ENCODE results near the gene GRIK4. TPM values are rescaled to one million over a fixed set of nuclear protein-coding genes. Genes with fewer than 3 reads are reported as not detected.

GRIK4 gene
- total RNA-seq, 1 donor from 2014 or later, result under 0.01 TPM

DNA sequence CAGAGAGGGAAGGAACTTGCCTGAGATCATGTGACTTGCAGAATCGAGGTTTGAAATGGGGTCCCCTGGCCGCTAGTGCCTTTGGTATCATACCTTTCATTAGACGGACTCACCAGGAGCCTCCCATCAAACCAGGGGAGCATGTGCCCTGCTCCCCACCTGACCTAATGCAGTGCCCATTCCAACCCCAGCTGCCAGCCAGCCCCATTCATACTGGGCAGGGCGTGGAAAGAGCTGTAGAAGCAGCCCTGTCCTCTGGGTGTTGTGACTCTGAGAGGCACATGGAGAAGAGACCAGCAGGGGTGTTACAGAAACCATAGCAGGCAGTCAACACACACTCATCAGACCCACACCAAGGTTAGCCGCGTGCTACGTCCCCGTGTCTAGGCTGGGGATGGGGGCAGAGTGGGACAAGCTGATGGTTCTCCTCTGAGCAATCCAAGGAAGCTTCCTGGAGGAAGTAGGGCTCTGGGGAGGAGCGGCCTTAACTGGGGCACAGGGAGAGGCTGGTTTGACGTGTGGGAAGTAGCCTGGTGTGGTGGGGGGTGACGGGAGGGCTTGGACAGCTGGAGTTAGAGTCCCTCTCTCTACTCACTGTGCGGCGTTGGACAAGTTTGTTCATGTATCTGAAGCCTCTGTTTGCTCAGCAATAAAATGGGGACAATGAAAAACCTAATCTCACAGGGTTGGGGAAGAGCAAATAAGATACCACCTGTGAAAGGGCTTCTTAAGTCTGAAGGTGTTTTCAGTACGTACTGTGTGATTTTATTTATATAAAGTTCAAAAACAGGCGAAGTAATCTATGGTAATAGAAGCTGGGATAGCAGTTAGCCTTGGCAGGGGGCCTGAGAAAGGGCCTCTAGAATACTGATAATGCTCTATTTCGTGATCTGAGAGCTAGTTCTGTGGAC lies 14.0 kb downstream of the GRIK4 start:
- no peak for DNase-seq (ENCODE audit: low read depth in 2 of 2)

DNA sequence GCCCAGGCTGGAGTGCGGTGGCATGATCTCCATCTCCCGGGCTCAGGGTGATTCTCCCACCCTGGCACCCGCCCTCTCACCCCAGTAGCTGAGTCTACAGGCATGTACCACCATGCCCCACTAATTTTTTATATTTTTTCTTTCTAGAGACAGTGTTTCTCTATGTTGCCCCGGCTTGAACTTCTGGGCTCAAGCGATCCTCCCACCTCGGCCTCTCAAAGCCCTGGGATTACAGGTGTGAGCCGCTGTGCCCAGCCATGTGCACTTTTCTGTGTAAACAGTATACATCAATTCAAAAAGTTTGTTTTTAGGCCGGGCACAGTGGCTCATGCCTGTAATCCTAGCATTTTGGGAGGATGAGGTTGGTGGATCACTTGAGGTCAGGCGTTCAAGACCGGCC lies 14.7 kb downstream of the GRIK4 start:
- no peak for DNase-seq (ENCODE audit: low read depth in 2 of 2)

DNA sequence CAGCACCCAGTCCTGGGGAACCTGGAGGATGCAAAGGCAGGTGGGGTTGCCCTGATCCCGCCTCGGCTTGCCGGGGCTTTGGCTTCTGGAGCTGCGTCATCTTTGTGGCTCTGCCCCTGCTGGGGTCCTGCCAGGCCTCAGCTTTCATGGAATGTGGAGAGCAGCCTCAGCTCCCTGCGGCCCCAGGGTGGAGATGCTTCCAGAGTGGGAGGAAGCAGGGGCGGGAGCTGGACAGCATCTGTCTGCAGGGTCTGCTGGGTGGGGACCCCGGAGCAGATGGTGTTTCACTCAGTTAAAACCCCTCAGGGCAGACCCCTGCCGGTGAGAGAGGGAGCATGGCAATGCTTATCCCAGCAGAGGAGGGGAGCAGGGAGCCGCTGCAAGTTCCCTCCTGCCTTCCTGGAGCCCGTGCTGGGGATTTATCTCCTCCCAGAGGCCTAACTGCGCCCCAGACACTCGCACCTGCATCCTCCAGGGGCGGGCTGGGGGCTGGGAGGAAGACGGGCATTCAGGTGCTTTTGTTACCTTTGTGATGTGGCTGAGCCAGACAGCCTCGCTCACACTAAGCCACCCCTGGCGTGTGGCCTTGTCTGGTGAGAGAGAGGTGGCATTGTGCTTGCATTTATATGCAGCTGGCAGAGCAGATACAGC lies 15.7 kb downstream of the GRIK4 start:
- no peak for DNase-seq (ENCODE audit: low read depth in 2 of 2)

DNA sequence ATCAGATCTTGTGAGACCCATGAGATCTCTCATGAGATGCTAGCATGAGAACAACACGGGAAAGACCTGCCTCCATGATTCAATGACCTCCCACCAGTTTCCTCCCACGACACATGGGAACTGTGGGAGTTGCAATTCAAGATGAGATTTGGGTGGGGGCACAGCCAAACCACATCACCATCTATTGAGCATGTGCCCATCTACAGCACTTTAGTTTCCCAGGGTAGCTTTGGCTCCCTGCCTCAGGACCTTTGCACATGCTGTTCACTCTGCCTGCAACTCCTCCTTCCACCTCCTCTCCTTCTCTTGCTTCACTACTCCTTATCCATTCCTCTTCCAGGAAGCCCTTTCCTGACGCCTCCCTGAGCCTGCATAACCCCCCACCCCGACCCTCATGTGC lies 17.2 kb downstream of the GRIK4 start:
- no peak for DNase-seq (ENCODE audit: low read depth in 2 of 2)

DNA sequence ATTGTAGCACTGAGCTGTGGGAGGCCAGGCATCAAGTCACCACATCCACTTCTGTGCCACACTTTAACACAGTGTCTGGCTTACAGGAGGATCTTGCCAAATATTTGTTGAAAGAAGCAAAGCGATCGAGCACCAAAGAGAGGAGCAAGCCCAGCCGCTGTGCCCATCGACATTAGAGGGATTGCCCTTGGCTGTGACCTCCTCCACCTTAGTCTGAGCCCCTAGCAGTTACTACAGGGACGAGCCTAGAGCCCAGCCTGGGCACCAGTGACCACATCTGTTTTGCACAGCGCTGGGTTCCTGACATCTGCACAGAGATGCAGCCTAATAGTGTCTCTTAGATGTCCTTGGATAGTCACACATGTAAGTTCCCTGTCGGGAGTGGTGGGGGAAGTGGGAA lies 17.7 kb downstream of the GRIK4 start:
- no peak for DNase-seq (ENCODE audit: low read depth in 2 of 2)

DNA sequence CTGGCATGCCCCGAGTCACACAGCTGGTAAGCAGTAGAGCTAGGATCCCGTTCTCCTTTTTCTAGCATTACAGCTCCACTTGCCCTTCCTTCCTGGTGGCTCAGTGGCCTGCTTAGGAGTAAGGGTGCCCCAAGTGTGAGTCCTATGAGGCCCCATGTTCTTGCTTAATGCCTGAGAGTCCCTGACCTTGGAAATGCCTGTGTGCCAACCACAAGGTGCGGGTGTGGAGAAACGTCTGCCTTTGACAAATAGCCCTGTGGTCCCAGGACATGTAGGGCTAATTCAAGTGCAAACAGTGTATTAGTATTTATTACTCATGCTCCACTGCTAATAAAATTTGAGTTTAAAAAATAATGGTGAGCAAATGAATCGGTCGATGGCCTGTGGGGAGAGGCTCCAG lies 18.4 kb downstream of the GRIK4 start:
- no peak for DNase-seq (ENCODE audit: low read depth in 2 of 2)

DNA sequence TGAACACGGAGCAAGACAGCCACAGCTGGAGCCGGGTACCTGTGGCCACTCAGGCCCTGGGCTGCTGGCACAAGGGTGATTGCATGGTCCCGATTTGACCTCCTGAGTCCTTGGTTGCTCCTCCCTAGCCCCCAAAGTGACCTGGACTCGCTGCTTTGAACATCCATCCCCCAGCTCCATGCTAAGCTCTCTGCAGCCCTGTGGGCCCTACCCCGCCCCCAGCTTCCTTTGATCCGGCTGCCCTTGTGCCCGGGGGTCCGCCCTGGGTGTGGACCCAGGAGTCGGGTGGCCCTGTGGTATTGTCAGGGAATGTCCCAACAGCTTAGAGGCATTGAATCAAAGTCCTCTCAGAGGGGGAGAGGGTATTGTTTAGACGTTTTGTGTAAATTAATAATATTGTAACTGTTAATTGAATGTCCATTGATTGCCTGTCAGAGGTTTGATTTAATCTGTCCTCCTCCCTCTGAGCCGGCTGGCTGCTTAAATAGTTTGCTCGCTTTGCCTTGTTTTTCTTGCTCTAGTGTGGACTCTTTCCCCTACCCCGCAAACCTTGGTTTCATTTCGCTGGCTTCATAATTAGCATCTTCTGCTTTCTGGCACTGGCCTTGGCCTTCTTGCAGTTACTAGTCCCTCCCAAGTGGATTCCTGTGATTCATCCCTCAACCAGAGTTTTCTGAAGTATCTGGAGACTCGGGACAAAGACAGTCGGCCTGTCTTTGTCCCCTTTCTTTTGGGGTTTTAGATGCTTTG lies 20.7 kb downstream of the GRIK4 start:
- DNase-seq (ENCODE audit: low read depth in 2 of 2), result peak in 1 of 2 donors; percentile 32

DNA sequence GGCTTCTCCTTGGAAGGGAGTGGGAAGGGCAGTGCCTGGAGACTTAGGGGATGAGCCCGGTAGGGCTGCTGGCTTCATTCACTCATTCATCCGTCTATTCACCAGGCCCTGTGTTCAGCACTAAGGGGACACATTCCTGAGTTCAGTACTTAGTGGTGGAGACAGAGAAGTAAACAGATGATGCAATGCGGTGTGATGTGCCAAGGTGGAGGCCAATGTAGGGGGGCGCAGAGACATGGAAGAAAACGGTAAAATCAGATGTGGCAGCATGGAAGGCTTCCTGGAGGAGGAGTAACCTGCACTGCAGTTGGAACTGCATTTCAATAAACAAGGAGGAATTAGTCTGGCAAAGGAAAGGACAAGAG lies 21.3 kb downstream of the GRIK4 start:
- peak in 1 of 2 donors; percentile 21 for DNase-seq (ENCODE audit: low read depth in 2 of 2)

DNA sequence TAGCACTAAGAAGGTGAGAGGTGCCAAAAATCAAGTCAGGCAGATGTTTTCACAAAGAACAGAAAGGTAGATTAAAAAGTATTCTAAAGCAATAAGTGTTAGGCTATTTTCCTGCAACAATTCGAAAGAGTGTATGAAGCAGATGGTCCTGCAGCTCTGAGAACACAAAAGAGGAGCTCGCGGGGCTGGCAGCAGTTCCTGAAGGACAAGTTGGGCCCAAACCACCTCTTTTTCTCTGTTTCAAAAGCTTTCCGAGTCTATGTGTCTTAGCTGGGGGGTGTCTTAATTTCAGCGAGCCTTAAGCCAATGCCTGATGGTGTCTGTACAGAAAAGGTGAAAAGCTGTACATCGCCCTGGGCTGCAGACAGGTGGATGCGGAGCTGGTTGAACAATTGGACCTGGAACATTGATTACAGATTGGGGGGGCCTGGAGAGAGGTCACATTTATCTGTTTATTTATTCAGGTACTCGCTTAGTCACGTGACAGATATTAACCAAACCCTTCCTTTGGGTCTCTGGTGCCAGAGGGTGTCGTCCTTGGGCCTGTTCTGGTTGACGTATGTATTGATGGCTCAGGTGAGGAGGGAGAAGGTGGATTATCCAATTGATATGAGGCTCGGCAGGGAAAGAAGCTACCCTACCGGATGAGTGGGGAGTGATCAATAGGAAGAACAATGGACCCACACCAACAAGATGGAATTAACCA lies 24.7 kb downstream of the GRIK4 start:
- DNase-seq (ENCODE audit: low read depth in 2 of 2), result no peak

DNA sequence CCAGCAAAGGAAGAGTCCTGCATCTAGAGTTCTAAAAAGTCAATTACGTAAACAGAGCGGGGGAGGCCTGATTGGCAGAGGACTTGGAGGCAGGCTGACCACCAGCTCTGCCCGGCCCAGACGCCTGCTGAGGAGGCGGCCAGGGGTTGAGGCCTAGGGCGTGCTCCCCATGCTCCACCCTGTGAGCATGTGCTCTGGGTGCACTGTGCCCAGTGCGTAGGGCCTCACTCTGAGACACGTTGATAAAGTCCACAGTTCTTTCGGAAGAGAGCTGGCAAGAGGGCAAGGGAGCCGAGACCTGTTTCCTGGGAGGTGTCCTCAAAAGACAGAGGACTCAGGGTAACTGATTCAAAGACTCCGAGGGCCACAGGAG lies 25.2 kb downstream of the GRIK4 start:
- no peak for DNase-seq (ENCODE audit: low read depth in 2 of 2)

DNA sequence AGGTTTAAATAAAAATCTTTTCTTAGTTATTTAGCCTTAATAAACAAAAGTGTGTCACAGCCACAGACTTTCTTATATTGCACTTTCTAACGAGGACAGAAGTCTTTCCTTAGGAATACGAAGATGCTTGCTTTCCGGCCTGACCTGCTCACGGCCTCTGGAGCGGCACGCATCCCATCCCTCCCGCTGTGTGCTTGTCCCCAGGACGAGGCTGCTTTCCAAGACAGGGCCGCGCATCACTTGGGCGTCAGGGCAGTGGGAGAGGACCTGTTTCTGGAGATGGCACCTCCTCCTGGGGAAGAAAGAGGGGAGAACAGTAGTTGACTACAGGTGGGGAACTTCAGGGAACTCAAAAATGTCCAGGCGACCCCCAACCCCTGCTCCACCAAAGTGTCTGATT lies 26.4 kb downstream of the GRIK4 start:
- DNase-seq (ENCODE audit: low read depth in 2 of 2), result no peak

DNA sequence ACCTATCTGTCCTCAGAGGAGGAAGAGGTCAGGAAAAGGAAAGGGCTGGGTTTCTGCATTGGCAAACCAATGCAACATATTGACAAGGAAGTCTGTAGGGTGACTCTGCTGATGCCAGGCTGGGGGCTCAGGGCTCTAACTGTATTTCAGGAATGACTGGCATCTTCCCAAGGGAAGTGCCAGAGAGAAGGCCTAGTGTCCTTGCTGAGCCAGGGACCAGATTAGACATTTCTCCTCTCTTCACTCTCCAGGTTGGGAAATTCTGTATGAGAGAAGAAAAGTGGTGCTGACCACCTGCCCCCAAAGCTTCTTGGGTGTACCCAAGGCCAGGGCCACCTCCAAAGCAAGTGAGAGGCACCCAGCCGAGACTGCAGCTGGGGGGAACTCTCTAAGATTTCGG lies 27.2 kb downstream of the GRIK4 start:
- DNase-seq (ENCODE audit: low read depth in 2 of 2), result no peak

DNA sequence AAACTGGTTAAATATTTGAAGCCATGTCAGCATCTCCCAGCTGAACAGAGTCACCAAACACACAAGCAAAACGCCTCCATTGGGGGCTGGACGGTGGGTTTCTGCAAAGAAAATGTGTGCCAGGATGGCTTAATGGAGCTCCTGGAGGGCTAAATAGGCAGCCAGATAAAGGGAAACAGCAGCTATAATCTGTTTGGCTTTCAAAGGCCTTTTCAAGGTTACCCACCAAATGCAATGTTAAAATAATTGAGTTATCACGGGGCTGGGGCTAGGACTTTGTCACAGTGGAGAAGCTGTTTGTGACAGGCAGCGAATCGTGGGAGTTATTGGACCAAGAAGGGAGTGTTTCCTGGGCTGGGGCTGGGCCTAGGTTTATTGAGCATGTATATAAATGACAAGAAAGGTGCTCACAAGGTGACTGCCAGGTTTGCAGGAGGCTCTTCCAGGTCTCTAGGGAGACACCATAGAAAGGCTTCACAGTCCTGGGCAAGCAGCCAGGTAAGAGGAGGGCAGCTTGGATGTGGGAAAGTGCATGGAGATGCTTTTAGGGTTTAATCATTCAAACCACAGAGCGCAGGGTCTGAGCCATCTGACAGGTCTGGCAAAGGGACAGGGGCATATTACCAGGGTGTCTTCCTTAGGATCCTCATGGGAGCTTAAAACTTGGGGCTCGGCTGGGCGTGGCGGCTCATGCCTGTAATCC lies 28.3 kb downstream of the GRIK4 start:
- DNase-seq (ENCODE audit: low read depth in 2 of 2), result no peak

DNA sequence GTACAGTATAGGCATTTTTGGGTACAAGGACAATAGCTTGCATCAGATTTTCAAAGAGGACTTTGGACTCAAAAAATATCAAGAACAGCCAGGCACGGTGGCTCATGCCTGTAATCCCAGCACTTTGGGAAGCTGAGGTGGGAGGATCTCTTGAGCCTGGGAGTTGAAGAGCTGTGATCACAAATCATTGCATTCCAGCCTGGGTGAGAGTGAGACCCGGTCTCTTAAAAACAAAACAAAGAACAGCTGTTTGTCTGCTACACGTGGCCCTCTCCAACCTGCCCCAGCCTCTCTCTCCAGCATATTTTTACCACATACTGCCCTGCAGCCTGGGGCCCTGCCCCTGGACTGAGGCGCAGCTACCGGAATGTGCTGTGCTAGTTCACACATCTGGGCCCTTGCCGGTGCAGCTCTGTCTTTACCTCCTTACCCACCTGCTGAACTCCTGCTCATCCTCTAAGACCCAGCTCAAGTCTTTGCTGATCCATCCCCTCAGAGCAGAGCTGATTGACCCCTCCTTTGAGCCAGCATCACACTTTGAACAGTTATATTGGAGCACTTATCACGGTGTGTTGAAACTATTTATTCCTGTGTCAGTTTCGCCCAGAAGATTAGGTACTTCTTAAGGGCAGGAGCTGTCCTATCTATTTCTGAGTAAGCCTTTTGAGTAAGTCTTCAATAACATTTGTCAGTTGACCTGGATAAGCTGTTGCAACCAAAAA lies 29.4 kb downstream of the GRIK4 start:
- no peak for DNase-seq (ENCODE audit: low read depth in 2 of 2)

DNA sequence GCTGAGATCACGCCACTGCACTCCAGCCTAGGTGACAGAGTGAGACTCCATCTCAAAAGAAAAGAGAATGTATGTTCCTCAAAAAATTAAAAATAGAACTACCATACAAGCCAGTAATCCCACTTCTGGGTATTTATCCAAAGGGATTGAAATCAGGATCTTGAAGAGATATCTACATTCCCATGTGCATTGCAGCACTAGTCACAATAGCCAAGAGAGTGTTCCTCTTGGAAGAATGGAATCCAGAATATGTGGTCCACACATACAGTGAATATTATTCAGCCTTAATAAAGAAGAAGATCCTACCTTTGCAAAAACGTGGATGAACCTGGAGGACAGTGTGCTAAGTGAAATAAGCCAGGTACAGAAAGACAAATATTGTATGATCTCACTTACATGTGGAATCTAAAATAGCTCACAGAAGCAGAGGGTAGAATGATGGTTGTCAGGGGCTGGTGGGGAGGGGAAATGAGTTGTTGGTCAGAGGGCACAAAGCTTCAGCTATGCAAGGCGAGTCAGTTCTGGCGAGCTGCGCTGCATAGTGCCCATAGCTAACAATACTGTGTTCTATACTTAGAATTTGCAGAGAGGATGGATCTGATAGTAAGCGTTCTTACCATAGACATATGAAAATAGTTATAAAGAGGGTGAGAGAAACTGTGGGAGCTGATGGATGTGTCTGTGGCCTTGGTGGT lies 32.1 kb downstream of the GRIK4 start:
- DNase-seq (ENCODE audit: low read depth in 2 of 2), result no peak

DNA sequence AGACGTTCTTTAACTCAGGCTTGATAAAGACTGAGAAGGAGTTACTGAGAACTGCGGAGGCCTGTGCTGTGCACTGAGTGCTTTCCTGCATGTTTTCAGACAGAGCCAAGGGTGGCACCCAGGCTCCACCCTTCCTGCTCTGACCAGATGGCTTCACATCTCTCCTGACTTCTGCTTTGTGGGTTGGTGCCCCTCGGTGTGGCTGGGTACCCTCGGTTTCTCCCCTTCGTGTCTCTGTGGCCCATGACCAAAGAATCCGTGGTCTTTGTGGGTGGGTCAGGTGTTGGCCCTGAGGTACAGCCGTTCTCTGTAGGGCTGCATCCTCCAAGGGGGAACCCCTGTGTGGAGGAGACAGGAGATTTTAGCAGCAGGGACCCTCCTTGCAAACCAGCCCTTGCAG lies 34.3 kb downstream of the GRIK4 start:
- DNase-seq (ENCODE audit: low read depth in 2 of 2), result no peak

DNA sequence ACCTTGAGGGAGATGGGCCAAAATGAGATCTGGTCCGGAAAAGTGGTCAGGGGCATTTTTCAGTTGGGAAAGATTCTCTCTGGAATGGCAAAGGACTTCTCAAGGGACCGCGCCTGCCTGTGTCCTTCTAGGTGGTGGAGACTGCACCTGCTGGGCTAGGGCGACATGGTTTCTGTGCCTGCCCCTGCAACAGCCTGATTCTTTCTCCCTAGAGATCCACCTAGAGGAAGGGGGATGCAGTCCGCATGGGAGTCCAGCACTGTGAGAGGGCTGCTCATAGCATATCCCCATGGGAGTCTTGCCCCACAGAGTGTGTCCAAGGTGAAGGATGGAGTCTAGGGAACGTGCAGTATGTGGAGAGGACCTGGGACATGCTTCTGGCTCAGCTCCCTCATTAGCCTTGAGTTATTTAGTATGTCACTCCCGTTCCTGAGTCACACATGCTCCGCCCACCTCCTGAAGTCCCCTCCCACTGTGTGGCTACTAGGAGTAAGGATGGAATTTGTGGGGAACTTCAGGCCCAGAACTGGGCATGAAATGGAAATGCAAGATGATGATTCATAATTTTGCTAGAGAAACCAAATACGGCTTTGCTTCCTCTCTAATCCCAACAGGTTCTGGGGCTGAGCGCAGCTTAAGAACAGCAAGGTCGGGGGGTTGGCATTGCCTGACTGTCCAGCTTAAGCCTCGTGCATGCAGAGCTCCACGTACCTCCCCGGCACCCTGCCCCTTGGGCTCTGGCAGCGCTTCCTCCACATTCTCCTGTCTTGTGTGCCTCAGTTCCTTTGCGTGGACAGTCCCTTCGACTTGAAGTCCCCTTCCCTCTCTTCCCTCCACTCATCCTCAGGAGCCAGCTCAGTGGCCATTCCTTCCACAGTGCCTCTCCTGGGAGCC lies 35.0 kb downstream of the GRIK4 start:
- DNase-seq (ENCODE audit: low read depth in 2 of 2), result peak in 1 of 2 donors; percentile 80

DNA sequence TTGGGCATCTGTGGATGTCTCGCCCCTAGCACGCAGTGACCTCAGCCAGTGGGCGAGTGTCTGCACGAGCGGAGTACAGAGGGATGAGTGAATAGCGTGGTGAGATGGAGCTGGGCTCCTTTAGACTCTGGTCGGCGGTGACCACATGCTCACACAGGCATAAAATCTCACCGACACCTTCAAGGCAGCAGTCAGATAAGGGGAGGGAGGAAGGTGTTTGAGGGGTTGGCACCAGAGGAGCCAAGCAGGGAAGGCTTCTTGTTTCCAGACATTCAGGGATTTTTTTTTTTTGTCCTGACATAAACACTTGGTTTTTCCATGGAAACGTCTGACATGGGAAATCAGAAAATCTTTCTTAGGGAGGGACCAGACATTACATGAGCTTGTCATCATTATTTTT lies 35.8 kb downstream of the GRIK4 start:
- peak in 1 of 2 donors; percentile 13 for DNase-seq (ENCODE audit: low read depth in 2 of 2)

Data from lung microvascular endothelial cell (primary cell).